ENCODE measurements around the gene SLC22A23.

Gene SLC22A23

GRCh38 chr6:3220366-3220765, 236.5 kb downstream of the SLC22A23 start:
- no peak for DNase-seq (ENCODE audit: low read depth)
- no peak for TF ChIP-seq CTCF (conservative IDR thresholded peaks at IDR 0.05; ENCODE audit: low read length)
- H3K4me3 ChIP-seq (ENCODE audit: low read length) = no peak overlapping the region
